Measurements from ENCODE around the gene NIT1. TPM values are rescaled to one million over a fixed set of nuclear protein-coding genes. Genes with fewer than 3 reads are reported as not detected.
A peak's percentile ranks its signal among the peaks of the same experiment; 100 is the strongest.

Gene NIT1
- total and polyA plus RNA-seq, 4 donors, result 26.9 to 40.4 (median 38.0) TPM

- peak; percentile 66 to 84 (median 79) for DNase-seq
- 9 to 10% methylated on average over 57 to 71 of the region's 71 CpGs for WGBS, 2 donors
- no peaks in the 10 kb centered on the region for H3K27me3 ChIP-seq (ENCODE audit: control insufficient read depth in 3 of 3, insufficient read depth in 3 of 3, low read length in 2 of 3)
- H3K9me3 ChIP-seq (ENCODE audit: control insufficient read depth in 4 of 4, insufficient read depth in 3 of 4, low read length in 3 of 4), result peaks cover 0 to 2% (median 0%) of the 10 kb centered on the region in 4 donors
- peak; percentile 76 for ATAC-seq (ENCODE audit: insufficient read depth, low FRiP score)
- peak within 1 kb of the TSS in 1 of 2 donors; percentile 61 for H3K27ac ChIP-seq (ENCODE audit: low read depth in 1 of 2, low read length in 1 of 2)
- TF ChIP-seq CTCF (IDR thresholded peaks at IDR 0.05; ENCODE audit: control extremely low read depth, extremely low read depth), result no peak
- H3K4me3 ChIP-seq, result peak within 1 kb of the TSS; percentile 42
- H3K4me1 ChIP-seq (ENCODE audit: control insufficient read depth in 5 of 5, insufficient read depth in 5 of 5, low read length in 5 of 5), result peaks cover 0 to 26% (median 4%) of the 10 kb centered on the region in 5 donors
- H3K9ac ChIP-seq (ENCODE audit: insufficient read depth in 1 of 2, low read length in 2 of 2), result peak within 1 kb of the TSS in 1 of 2 donors; percentile 14
- H3K36me3 ChIP-seq (ENCODE audit: control insufficient read depth in 4 of 4, insufficient read depth in 4 of 4, low read length in 4 of 4), result peaks cover 11 to 18% (median 15%) of the 10 kb centered on the region in 4 donors
These were observed 19.5 kb upstream of the NIT1 start, which contains the start of gene KLHDC9 for GRCh38 chr1:161098210-161099068. Gene KLHDC9 (plus strand): TSS chr1:161098361. CDS start chr1:161098536, 175 bp downstream.

GRCh38 chr1:161099090-161099802 is 18.7 kb upstream of the NIT1 start:
- H3K9me3 ChIP-seq (ENCODE audit: control insufficient read depth in 4 of 4, insufficient read depth in 3 of 4, low read length in 3 of 4), result peaks cover 0 to 2% (median 0%) of the 10 kb centered on the region in 4 donors
- H3K4me3 ChIP-seq, result no peak overlapping the region
- H3K36me3 ChIP-seq (ENCODE audit: control insufficient read depth in 4 of 4, insufficient read depth in 4 of 4, low read length in 4 of 4), result peaks cover 11 to 18% (median 15%) of the 10 kb centered on the region in 4 donors
- WGBS, 2 donors, result 83 to 89% methylated on average over 9 of the region's 9 CpGs
- H3K9ac ChIP-seq (ENCODE audit: insufficient read depth in 1 of 2, low read length in 2 of 2), result no peak overlapping the region
- peaks cover 0 to 26% (median 4%) of the 10 kb centered on the region in 5 donors for H3K4me1 ChIP-seq (ENCODE audit: control insufficient read depth in 5 of 5, insufficient read depth in 5 of 5, low read length in 5 of 5)
- no peaks in the 10 kb centered on the region for H3K27me3 ChIP-seq (ENCODE audit: control insufficient read depth in 3 of 3, insufficient read depth in 3 of 3, low read length in 2 of 3)
- TF ChIP-seq CTCF (IDR thresholded peaks at IDR 0.05; ENCODE audit: control extremely low read depth, extremely low read depth), result no peak
- ATAC-seq (ENCODE audit: insufficient read depth, low FRiP score) (no peak), DNase-seq (no peak)
- H3K27ac ChIP-seq (ENCODE audit: low read depth in 1 of 2, low read length in 1 of 2), result no peak overlapping the region

DNA sequence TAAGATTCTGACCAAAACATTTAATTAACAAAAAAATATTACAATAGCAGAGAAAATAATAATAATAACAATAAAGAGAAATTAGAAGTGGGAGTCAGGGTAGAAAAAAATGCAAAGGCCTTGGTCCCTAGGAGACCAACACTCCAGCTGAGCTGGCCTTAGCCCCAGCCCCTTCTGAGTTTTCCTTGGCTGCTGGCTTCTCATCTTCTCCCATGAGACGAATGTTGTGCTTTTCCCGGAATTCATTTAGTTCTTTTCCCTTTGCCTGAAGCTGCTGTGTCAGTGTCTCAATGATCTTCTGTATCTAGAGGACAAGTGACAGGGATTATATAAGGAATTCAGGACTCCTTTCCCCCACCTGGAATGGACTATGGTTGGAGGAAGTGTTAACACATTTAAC is 17.3 kb upstream of the NIT1 start:
- 81 to 85% methylated on average over 2 of the region's 2 CpGs for WGBS, 2 donors
- no peak overlapping the region for H3K27ac ChIP-seq (ENCODE audit: low read depth in 1 of 2, low read length in 1 of 2)
- H3K9ac ChIP-seq (ENCODE audit: insufficient read depth in 1 of 2, low read length in 2 of 2), result no peak overlapping the region
- DNase-seq (no peak), ATAC-seq (ENCODE audit: insufficient read depth, low FRiP score) (no peak)
- H3K9me3 ChIP-seq (ENCODE audit: control insufficient read depth in 4 of 4, insufficient read depth in 3 of 4, low read length in 3 of 4), result peaks cover 0 to 2% (median 0%) of the 10 kb centered on the region in 4 donors
- no peak overlapping the region for H3K4me3 ChIP-seq
- H3K27me3 ChIP-seq (ENCODE audit: control insufficient read depth in 3 of 3, insufficient read depth in 3 of 3, low read length in 2 of 3), result no peaks in the 10 kb centered on the region
- no peak for TF ChIP-seq CTCF (IDR thresholded peaks at IDR 0.05; ENCODE audit: control extremely low read depth, extremely low read depth)
- peaks cover 11 to 18% (median 16%) of the 10 kb centered on the region in 4 donors for H3K36me3 ChIP-seq (ENCODE audit: control insufficient read depth in 4 of 4, insufficient read depth in 4 of 4, low read length in 4 of 4)
- H3K4me1 ChIP-seq (ENCODE audit: control insufficient read depth in 5 of 5, insufficient read depth in 5 of 5, low read length in 5 of 5), result peaks cover 0 to 26% (median 4%) of the 10 kb centered on the region in 5 donors
